GM19463 (cell line): Measurements from ENCODE around the gene SGF29.
"Not testable (repeated sequence)": the region's sequence is repeated elsewhere in the genome, so short reads cannot be mapped to it uniquely, and the experiment has no call there.

Source experiments
- ATAC-seq: cut with Tn5 transposase; IDR thresholded peaks from one replicate; pipeline ENCODE4 v1.9.1; 2021; ENCODE audit warnings: mild to moderate bottlenecking, moderate library complexity; ENCODE audit not compliant: unreplicated experiment

The SGF29 gene

DNA sequence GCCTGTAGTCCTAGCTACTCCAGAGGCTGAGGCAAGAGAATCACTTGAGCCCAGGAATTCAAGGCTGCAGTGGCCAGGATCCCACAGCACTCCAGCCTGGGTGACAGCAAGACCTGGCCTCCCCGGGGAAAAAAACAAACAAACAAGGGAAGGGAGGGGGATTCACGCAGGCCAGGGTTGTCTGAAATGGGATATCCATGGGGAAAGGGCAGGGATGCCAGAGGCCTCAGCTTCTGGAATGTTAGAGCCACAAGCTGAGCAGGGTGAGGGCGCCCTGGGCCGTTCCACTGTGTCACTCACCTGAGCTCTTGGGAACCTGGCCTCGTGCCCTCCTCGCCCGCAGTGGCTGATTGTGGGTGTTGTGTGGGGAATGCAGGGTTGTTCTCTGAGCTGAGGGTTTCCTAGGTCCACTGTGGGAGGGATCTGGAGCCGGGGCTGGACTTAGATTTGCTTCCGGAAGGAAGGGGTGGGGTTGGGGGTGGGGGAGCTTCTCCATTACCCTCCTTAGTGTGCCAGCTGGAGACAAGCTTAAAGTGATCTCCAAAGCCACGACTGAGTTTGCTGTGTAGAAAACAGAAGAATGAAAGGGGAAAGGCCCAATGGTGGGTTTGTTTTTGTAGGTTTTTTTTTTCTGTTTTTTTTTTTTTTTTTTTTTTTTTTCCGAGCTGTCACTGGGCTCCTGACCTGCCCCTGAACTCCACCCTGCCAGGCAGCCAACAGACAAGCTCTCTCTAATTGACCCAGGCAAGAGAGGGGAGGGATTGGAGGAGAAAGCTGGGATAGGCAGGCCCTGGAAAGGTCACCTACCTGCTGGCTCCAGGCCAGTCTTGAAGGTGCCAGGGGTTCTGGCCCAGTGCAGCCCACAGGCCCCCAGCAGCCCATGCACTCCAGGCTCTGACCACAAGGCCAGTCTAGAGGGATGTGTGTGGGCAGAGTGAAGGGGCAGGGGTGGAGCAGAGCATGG lies 56.2 kb downstream of the SGF29 start, which contains the start of gene SULT1A1:
Gene SULT1A1 (minus strand): TSS at position 414 of the 964 bp plus-strand sequence. CDS start 1,189 bp downstream, outside the sequence.
- ATAC-seq = no peak

DNA sequence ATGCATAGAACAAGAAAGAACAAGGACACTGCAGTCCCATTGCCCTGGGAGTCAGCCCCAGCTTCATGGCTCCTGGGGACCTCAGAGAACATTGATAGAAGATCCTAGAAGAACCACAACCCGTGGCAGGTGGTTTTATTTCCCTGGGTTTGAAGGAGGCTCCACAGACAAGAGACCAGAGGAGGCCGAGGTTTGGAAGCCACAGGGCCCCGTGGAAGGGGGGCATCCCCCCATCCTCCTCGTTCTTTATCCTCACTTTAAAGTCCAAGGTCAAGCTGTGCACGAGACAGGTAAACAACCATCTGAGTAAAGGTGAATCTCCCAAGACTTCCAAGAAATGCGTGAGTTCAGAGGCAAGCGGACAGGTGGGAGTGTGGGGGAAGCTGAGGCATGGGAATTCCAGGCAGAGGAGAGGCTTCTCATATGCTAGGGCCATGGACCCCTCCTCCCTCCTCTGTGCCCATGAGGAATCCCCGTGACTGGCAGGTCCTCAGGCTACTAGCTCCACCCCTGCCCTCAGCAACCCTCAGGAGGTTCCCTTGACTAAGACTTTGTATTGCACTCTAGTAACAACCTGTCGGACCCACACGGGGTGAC lies 57.0 kb downstream of the SGF29 start:
- ATAC-seq = no peak

DNA sequence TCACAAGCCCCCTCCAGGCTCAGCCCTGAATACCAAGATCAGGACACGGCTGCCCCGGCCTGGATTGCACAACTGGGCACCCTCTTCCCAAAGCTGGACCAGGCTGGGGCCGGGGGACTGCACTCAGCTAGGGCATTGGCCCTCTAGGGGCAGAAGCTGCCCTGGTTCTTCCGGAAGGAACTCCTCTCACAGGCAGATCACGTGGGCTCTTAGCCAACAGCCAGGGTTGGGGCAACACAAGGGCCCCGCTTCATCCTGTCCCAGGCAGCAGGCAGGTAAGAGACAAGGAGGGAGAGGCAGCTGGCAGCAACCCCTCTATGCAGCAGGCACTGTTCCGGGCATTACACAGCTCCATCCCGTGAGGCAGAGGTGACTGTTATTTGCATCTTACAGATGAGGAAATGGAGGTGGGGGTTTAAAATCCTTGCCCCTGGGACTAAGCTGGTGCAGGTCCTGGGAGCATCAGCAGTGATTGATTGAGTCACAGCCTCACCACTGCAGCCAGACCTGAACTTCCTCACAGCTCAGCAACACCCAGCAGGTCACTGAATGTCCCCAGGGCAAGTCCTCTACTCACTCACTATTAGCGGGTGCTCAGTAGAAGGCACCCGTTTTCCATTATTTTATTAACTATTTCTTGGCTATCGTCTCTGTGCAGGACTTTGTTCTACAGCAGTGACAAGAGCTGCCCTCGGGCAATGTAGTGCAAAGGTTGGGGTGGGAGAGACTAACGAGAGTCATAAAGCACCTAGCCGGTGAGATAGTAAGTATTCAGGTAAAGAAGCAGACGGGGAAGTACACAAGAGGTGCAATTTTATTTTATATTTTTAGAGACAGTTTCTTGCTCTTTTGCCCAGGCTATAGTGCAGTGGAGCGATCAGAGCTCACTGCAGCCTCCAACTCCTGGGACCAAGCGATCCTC lies 58.9 kb downstream of the SGF29 start:
- ATAC-seq = peak; percentile 58

DNA sequence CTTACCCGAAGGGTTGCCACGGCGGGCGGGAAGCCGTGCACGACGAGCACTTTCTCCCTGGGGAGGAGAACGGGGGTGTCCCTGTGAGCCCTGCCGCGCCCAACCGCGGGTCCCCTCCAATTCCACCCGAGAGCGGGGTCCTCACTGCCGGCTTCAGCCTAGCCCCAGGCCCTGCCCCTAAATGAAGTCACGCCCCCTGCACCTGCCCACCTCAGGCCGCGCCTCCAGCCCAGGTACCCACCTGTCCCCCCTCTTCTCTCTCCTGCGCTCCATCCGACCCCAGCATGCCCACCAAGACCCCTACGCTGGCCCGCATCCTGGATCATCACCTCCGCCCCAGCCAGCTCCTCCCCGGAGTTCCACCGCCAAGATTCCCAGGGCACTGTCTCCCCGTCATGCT lies 60.2 kb downstream of the SGF29 start:
- ATAC-seq = not testable (repeated sequence)

DNA sequence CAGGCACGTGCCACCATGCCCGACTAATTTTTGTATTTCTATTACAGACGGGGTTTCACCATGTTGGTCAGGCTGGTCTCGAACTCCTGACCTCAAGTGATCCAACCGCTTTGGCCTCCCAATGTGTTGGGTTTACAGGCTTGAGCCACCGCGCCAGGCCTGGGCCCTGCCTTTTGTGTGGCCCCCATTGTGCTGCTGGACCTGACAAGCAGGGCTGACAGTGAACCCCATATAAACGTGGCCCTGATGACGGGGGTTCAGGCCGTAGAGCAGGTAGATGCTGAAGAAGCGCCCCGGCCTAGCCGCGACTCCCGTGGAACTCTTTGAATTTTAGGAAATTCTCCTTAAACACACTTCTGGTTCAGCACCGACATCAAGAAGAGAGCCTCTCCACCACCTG lies 60.8 kb downstream of the SGF29 start:
- ATAC-seq = not testable (repeated sequence)

DNA sequence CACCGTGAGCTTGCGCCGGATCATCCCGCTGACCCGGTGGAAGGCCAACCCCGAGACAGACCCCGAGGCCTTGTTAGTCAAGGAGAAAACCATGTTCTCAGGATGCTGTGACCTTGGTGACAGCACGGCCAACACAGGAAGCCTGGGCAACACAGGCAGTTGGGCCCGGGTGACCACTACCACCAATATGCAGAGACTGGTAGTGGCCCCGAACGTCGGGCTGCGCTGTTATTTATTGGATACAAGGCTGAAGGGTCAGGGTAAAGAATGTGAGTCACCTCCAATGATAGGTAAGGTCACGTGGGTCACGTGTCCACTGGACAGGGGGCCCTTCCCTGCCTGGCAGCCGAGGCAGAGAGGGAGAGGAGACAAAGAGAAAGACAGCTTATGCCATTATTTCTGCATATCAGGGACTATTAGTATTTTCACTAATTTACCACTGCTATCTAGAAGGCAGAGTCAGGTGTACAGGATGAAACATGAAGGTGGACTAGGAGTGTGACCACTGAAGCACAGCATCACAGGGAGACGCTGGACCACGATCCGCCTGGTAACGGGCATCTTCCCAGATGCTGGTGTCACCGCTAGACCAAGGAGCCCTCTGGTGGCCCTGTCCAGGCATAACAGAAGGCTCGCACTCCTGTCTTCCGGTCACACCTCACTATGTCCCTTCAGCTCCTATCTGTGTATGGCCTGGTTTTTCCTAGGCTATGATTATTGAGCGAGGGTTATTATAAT lies 61.9 kb downstream of the SGF29 start:
- ATAC-seq = not testable (repeated sequence)

DNA sequence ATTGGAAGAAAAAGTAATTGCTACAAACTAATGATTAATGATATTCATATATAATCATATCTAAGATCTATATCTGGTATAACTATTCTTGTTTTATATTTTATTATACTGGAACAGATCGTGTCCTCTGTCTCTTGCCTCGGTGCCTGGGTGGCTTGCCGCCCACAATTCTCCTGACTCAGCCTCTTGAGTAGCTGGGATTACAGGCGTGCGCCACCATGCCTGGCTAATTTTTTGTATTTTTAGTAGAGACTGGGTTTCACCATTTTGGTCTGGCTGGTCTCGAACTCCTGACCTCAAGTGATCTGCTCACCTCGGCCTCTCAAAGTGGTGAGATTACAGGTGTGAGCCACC lies 62.5 kb downstream of the SGF29 start:
- ATAC-seq = not testable (repeated sequence)

DNA sequence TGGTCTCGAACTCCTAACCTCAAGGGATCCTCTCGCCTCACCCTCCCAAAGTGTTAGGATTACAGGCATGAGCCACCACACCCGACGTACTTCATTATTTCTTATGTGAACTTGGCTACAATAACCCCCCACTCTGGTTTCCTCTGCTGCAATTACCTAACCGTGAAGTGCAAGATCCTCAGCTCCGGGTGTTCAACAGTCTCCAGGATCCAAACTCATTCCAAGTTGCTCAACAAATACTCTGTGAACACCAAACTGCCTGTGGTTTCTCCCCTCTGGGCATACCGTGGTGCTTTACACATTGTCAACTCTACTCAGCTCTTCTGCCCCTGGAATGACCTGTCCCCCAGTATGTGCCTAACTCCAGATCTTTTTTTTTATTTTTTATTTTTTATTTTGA lies 62.9 kb downstream of the SGF29 start:
- no peak for ATAC-seq

DNA sequence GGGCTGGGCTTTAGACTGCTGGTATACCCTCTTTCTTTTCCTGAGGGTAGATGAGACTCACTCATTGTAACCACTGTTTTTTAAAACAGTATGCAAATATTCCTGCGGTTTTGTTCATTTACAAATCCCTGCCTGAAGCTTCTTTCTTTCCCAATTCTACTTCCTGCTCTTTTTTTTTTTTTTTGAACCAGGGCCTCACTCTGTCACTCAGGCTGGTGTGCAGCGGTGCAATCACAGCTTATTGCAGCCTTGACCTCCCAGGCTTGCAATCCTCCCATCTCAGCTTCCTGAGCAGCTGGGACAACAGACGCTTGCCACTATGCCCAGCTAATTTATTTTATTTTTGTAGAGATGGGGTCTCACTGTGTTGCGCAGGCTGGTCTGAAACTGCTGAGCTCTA lies 64.2 kb downstream of the SGF29 start:
- no peak for ATAC-seq

DNA sequence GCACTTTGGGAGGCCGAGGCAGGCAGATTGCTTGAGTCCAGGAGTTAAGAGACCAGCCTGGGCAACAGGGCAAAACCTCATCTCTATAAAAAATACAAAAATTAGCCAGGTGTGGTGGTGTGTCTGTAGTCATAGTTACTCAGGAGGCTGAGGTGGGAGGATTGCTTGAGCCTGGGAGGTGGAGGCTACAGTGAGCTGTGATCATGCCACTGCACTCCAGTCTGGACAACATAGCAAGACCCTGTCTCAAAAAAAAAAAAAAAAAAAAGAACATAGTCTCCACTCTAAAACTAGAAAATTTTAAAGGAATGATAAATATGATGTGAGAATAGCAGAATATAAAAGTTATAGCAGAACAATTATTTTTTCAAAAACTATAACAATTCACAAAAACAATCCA lies 66.6 kb downstream of the SGF29 start:
- ATAC-seq = not testable (repeated sequence)

DNA sequence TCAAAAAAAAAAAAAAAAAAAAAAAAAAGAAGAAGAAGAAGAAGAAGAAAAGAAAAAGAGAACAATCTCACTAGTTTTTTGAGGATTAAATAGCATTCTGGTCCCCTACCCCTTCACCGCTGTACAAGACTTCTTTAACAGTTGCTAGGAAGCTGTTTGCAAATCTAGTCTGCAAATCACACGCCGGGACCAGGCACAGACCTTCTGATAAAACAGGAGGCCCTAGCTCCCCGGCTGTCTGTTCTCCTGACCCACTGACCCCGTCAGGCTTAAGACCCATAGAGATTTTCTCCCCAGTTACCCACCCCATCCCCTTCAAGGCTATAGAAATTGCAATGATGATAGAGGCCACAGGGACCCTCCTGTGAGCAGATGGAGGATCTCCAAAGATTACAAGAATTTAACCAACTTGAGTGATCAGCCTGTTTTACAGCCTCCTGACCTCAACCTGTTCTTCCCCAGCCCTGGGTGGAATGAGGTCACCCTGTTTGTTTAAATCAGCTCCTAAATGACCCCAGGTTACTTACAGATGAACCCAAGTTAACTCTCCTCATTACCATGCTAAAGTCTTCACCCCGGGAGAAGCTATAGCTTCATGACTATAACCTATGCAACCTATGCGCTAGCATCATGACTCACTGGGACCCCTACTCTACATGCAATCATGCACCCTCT lies 67.9 kb downstream of the SGF29 start:
- ATAC-seq = no peak

DNA sequence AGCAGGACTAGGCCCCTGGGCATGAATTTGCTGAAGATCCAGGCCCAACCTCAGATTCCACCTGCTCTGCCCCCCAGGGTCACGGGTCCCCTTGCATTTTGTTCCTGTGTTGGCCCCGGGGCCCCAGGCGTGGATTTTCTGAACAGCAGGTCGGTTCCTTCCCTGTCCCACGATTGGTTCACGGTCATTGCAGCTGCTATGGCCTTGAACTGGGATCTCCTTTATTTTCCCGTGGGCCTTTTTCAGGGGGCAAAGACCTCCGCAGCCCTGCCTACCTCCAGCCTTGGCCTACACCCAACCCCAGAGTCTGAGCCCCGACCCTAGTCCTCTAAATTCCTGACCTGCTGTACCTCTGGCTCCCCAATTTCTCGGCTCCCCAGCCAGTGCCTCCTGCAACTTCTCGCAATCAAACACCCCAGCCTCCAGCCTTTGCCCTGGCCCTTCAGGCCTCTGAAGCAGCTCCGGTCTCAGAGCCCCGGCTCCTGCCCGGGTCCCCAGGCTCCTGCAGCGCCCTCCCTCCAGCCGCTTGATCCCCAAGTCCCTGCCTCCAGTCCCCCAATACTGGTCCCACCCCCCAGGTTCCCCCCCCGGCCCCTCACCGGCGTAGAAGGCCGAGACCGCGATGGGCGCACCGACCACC lies 68.9 kb downstream of the SGF29 start:
- not testable (repeated sequence) for ATAC-seq

DNA sequence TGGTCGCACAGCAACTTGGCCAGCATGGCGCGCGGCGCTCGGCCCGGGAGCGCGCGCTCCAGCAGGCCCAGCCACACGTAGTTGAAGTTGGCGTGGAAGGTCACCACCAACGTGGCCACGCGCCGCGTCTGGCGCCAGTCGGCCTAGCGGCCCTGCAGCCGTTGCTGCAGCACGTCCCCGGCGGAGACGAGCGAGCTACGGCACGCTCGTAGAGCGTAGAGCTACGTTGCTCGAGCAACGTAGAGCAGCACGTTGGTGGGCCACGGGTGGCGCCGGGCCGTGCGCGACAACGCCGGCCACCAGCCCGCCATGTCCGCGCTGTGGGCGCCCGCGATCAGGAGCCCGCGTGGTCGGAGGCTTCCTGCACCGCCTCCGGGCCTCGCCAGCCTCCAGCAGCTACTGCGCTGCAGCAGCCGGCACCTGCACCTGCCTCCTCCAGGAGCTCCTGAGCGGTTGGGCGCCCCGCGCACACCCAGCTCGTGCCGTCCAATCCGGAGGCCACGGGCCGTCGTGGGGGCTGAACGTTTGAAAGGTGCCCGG lies 69.5 kb downstream of the SGF29 start:
- no peak for ATAC-seq

DNA sequence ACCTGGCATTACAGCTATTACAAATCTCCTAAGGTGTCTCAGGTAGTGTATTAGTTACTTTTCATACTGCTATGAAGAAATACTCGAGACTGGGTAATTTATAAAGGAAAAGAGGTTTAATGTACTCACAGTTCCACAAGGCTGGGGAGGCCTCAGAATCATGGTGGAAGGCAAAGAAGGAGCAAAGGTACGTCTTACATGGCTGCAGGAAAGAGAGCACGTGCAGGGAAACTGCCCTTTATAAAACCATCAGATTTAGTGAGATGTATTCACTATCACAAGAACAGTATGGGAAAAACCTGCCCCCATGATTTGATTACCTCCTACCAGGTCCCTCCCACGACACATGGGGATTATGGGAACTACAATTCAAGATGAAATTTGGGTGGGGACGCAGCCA lies 77.2 kb downstream of the SGF29 start:
- not testable (repeated sequence) for ATAC-seq

DNA sequence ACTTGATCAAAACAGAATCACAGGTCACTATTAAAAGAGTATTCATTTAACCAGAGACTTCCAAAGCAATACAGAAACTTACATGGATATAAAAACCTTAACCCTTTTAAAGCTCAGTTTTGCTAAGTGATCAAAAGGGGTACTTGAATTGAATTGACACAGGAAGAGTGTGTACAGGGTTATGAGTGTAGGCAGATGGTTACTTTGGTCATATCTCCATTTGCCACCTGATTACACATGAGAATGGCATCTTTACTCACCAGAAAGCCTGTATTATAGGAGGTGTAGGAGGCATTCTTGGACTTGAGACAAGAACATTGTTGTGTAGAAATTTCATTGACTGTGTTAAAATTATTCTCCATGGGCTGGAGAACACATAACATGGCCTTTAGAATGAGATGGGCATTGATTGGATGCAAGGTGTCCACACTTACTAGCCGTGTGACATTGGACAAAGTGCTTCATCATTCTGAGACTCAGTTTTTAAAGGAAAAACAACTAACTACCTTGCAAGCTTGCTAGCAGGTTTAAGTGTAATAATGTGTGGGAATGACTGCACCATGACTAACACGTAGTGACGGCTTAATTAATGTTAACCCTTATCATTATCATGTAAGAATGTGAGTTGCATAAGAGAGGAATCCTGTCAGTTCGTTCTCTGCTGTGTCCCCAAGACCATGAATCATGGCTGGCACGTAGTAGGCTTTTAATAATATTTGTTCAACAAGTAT lies 82.5 kb downstream of the SGF29 start:
- not testable (repeated sequence) for ATAC-seq

DNA sequence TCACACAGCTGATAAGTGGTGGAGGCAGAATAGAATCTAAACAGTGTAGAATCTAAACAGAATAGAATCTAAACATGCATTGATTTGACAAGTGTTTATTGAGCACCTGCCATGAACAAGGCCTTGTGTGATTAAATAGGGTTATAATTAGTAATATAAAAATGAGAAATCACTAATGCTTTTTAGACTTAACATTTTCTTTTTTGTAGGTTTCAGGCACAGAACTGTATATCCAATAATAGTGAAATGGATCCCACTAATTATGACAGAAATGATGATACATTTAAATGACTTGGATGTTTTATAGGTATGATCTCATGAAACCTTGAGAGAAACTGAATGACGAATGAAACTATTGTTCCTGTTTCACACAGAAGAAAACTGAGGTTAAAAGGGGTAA lies 84.0 kb downstream of the SGF29 start, which contains the start of gene NPIPB8:
Gene NPIPB8 (plus strand): TSS at position 301 of the 400 bp plus-strand sequence. CDS start 296 bp downstream, outside the sequence.
- not testable (repeated sequence) for ATAC-seq

DNA sequence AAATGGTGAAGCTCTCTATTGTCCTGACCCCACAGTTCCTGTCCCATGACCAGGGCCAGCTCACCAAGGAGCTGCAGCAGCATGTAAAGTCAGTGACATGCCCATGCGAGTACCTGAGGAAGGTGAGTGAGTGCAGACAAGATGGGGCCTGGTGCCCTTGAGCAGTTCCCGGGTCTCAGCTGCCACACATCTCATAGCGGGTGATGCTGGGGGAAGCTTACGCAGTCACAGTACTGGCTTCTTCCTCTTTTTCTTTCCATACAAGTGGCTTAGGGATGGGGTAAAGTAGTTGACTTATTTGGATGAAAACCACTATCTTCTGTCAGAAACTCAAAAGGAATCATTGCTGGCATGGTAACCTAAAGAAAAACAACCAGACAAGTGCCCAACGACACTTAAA lies 84.6 kb downstream of the SGF29 start:
- not testable (repeated sequence) for ATAC-seq

DNA sequence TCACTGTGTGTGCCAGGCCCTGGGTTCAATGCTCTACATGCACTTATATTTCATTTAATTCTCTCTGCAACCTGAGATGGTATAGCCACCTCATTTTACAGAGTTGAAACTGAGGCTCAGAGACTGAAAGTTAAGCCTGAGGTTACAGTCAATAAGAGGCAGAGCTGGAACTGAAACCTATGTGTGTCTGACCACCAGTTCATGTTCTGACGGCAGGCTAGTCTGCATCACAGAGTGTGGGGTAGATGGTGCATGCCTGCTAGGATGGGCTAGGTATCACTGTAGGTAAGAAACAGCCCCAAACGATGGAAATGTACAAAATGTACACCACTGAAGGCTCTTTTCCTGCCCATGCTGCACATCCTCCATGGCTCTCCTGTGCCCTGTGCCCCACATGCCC lies 86.2 kb downstream of the SGF29 start:
- not testable (repeated sequence) for ATAC-seq
